K562 (cell line): Measurements from ENCODE around the gene PREX1. TPM values are rescaled to one million over a fixed set of nuclear protein-coding genes. Genes with fewer than 3 reads are reported as not detected.
"Not testable (repeated sequence)": the region's sequence is repeated elsewhere in the genome, so short reads cannot be mapped to it uniquely, and the experiment has no call there.

Experiments used
- ATAC-seq: fragments of 200-7000 bp; cut with Tn5 transposase; 3 replicates; pipeline ENCODE4 v1.9.1; 2020; ENCODE audit warnings: moderate library complexity
- BruUV-seq: library from RNA; stranded (reverse); fragments of 400-500 nt; replicated peaks from 2 replicates; lab custom pipeline; 2021; lab: Mats Ljungman, UMichigan
- CTCF ChIA-PET: fragments of 300-600 bp; formaldehyde crosslinking; extraction: SDS; loops from one replicate; lab custom pipeline; 2021; ENCODE audit warnings: low intra/inter-chr PET ratio; lab: Yijun Ruan, JAX
- POLR2A ChIA-PET: fragments of 300-600, 350-650 bp; sonication (Branson Sonifier 250); formaldehyde crosslinking; extraction: SDS; loops from one replicate; lab custom pipeline; 2021; ENCODE audit warnings: antibody characterized with exemption, inconsistent platforms; lab: Yijun Ruan, JAX
- DNase-seq, 4 experiments: peaks; one replicate each; pipeline versions ENCODE4 v3.0.0 to v3.0.0-alpha.2; 2011 to 2018; ENCODE audit warnings: low spot score in 3 of 4, mixed read lengths in 3 of 4; ENCODE audit errors: extremely low read depth in 1 of 4
- FAIRE-seq: peaks from 2 replicates; lab custom pipeline; 2011; peaks lifted over from hg19 to GRCh38; lab: Jason Lieb, UNC
- H2AFZ ChIP-seq: 2 replicates; pipeline ENCODE4 v1.6.0; 2011; ENCODE audit warnings: low read depth, low read length, control low read depth, inconsistent platforms
- H3K27ac ChIP-seq: fragments of 200-600 bp; 3 replicates; pipeline ENCODE4 v1.8.0; 2011; ENCODE audit warnings: low read depth, mild to moderate bottlenecking, control low read depth, inconsistent platforms, low read length, moderate library complexity, mixed read lengths; ENCODE audit errors: extremely low read depth
- H3K27me3 ChIP-seq, 2 experiments: fragments of 300-600 bp in 1 of 2; 2 replicates in 1 of 2; 3 replicates in 1 of 2; pipeline versions ENCODE4 v1.6.0 to v1.8.0; 2011; ENCODE audit warnings: inconsistent platforms in 2 of 2, low read length in 2 of 2, mild to moderate bottlenecking in 1 of 2, mixed read lengths in 1 of 2, moderate library complexity in 1 of 2; ENCODE audit not compliant: control insufficient read depth in 2 of 2, insufficient read depth in 2 of 2
- H3K36me3 ChIP-seq: fragments of 300-600 bp; 3 replicates; pipeline ENCODE4 v1.8.0; 2011; ENCODE audit warnings: mild to moderate bottlenecking, low read length, inconsistent platforms; ENCODE audit not compliant: control insufficient read depth, insufficient read depth
- H3K4me1 ChIP-seq, 2 experiments: fragments of 200-600 bp in 1 of 2; replicated peaks in 1 of 2; 2 replicates in 1 of 2; 3 replicates in 1 of 2; pipeline versions ENCODE4 v1.5.1 to v1.8.0; 2011; ENCODE audit warnings: inconsistent platforms in 2 of 2, low read length in 2 of 2, mild to moderate bottlenecking in 1 of 2, mixed read lengths in 1 of 2, moderate library complexity in 1 of 2; ENCODE audit not compliant: control insufficient read depth in 2 of 2, insufficient read depth in 2 of 2
- H3K4me2 ChIP-seq: 2 replicates; pipeline ENCODE4 v1.6.1; 2011; ENCODE audit warnings: low read length, control low read depth, inconsistent platforms, mixed read lengths; ENCODE audit not compliant: insufficient read depth
- H3K4me3 ChIP-seq: fragments of 200-600 bp; sonication (generic), shearing (Covaris generic); 2 replicates; pipeline ENCODE4 v1.5.1; 2016; ENCODE audit warnings: control low read depth, inconsistent platforms
- H3K79me2 ChIP-seq: fragments of 200-600 bp; 3 replicates; pipeline ENCODE4 v1.8.0; 2011; ENCODE audit warnings: low read length, inconsistent platforms; ENCODE audit not compliant: control insufficient read depth, insufficient read depth
- H3K9ac ChIP-seq, 2 experiments: 2 replicates each; pipeline versions ENCODE4 v1.6.0 to v1.6.1; 2011; ENCODE audit warnings: low read depth in 2 of 2, low read length in 2 of 2, control low read depth in 1 of 2, inconsistent platforms in 1 of 2, mild to moderate bottlenecking in 1 of 2, mixed read lengths in 1 of 2; ENCODE audit not compliant: insufficient read depth in 1 of 2
- H3K9me1 ChIP-seq: one replicate; pipeline ENCODE4 v1.6.0; 2011; ENCODE audit warnings: inconsistent platforms, mild to moderate bottlenecking, low read length, moderate library complexity; ENCODE audit not compliant: control insufficient read depth, insufficient read depth
- H3K9me3 ChIP-seq: replicated peaks from 2 replicates; pipeline ENCODE4 v1.5.1; 2011; ENCODE audit warnings: low read depth, low read length, inconsistent platforms; ENCODE audit not compliant: control insufficient read depth, insufficient read depth
- H4K20me1 ChIP-seq: replicated peaks from 2 replicates; pipeline ENCODE4 v1.6.1; 2011; ENCODE audit warnings: low read length, inconsistent platforms, mixed read lengths; ENCODE audit not compliant: control insufficient read depth, insufficient read depth
- MAFF ChIP-seq: IDR thresholded peaks from 2 replicates; pipeline ENCODE4 v1.6.1; 2012; ENCODE audit warnings: low read length, improper control_type of control experiment
- NFIC ChIP-seq: fragments of 450-650 bp; IDR thresholded peaks from 2 replicates; pipeline ENCODE4 v1.6.1; 2017; ENCODE audit warnings: mild to moderate bottlenecking, inconsistent platforms
- NRF1 ChIP-seq, 2 experiments: fragments of 450-650 bp; IDR thresholded peaks in 1 of 2; conservative IDR thresholded peaks in 1 of 2; 2 replicates each; pipeline ENCODE4 v1.6.1; 2014; ENCODE audit warnings: mild to moderate bottlenecking in 2 of 2
- SP2 ChIP-seq: IDR thresholded peaks from 2 replicates; pipeline ENCODE4 v1.6.1; 2011; ENCODE audit warnings: mild to moderate bottlenecking, low read depth, low read length, moderate library complexity; ENCODE audit not compliant: poor library complexity, severe bottlenecking; ENCODE audit errors: extremely low read depth
- TBL1XR1 ChIP-seq, 2 experiments: IDR thresholded peaks; 2 replicates each; pipeline ENCODE4 v1.6.1; 2012; ENCODE audit warnings: improper control_type of control experiment in 2 of 2, low read length in 2 of 2, mild to moderate bottlenecking in 1 of 2
- ZNF146 ChIP-seq: IDR thresholded peaks from one replicate; pipeline ENCODE4 v1.6.1; 2018; ENCODE audit warnings: missing compliant biosample characterization; ENCODE audit not compliant: unreplicated experiment
- ZNF76 ChIP-seq: fragments of 250-450 bp; sonication (Bioruptor Pico); IDR thresholded peaks from 2 replicates; pipeline ENCODE4 v1.4.0; 2020; ENCODE audit warnings: mild to moderate bottlenecking, moderate library complexity, borderline replicate concordance
- WGBS: fragments of 100-300 bp; shearing (Covaris generic); methylation state at CpG from one replicate; pipeline ENCODE4 v1.1.6; 2016; ENCODE audit warnings: low coverage, mixed read lengths; ENCODE audit not compliant: insufficient coverage; ENCODE audit errors: missing lambda C conversion rate; 5-methylcytosine and 5-hydroxymethylcytosine counted together
- in situ Hi-C: fragments of 300-500 bp; cut with MboI; formaldehyde crosslinking; loops from 4 replicates; pipeline ENCODE4 v1.15.0; 2018; ENCODE audit warnings: inconsistent platforms, mixed read lengths
- intact Hi-C: fragments of 100-400 bp; cut with micrococcal nuclease; formaldehyde crosslinking; loops from 2 replicates; pipeline ENCODE4 v1.14.2; 2022
- polyA plus RNA-seq, 8 experiments: library from polyadenylated mRNA; depleted of rRNA in 4 of 8; stranded (reverse) in 5 of 8; unstranded in 3 of 8; fragments of >200 nt; fragmentation: Nextera tagmentation in 2 of 8; fragmentation: Illumina TruSeq in 1 of 8; extraction: Ambion mirVana in 2 of 8; extraction: Trizol in 1 of 8; gene quantifications; 2 replicates each; pipeline versions ENCODE4 v1.2.1 to v1.2.3, GENCODE V29; 2011 to 2014; ENCODE audit warnings: inconsistent platforms in 1 of 8, missing spikeins in 1 of 8
- total RNA-seq, 7 experiments: library from RNA; depleted of rRNA in 6 of 7; stranded (reverse); fragments of >200 nt in 6 of 7; fragmentation: Illumina TruSeq in 2 of 7; extraction: Trizol in 2 of 7; gene quantifications; 2 replicates each; pipeline versions ENCODE4 v1.2.1 to v1.2.3, GENCODE V29; 2011 to 2021; ENCODE audit warnings: low replicate concordance in 1 of 7
- TF ChIP-seq, protein P1 (sequence below): IDR thresholded peaks from 2 replicates; pipeline ENCODE4 v1.6.1; 2012; ENCODE audit warnings: low read depth, low read length, improper control_type of control experiment, borderline replicate concordance

The PREX1 gene
- total and polyA plus RNA-seq, 9 of the 15 experiments (the other 6 are each of a cell fraction or from before 2014, with no cell fraction given) = 0.37 to 10.4 (median 4.8) TPM

DNA sequence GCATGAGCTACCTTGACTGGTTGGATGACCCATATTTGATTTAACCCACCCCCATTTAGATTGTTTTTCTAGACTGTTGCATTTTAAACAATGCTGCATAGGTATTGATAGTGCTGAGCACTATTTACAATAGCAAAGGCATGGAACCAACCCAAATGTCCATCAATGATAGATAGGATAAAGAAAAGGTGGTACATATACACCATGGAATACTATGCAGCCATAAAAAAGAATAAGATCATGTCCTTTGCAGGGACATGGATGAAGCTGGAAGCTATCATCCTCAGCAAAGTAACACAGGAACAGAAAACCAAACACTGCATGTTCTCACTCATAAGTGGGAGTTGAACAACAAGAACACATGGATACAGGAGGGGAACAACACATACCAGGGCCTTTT, 41.6 kb upstream of the PREX1 start:
- BruUV-seq, H4K20me1 ChIP-seq, H3K4me1 ChIP-seq, H3K36me3 ChIP-seq, H3K27ac ChIP-seq, H3K9me3 ChIP-seq, H3K9me1 ChIP-seq, ATAC-seq, H2AFZ ChIP-seq, H3K27me3 ChIP-seq, CTCF ChIA-PET, H3K4me3 ChIP-seq, in situ Hi-C loops, H3K79me2 ChIP-seq, DNase-seq, H3K9ac ChIP-seq, intact Hi-C loops, POLR2A ChIA-PET, H3K4me2 ChIP-seq, FAIRE-seq: not testable (repeated sequence)
- TF ChIP-seq ZNF146 (CRISPR knock-in tag) = peak; percentile 83

GRCh38 chr20:48866936-48867335, 39.1 kb upstream of the PREX1 start:
- no peaks in the 10 kb centered on the region for H3K9me1 ChIP-seq
- no peak overlapping the region for H3K4me2 ChIP-seq
- DNase-seq = no peak
- H3K4me1 ChIP-seq = peaks cover 3 to 5% of the 10 kb centered on the region in 2 experiments; a peak in 3 of 5 replicates
- no peaks in the 10 kb centered on the region; the same call in 1 of the 2 replicates for H4K20me1 ChIP-seq
- intact Hi-C loops = no loop called here
- CTCF ChIA-PET = no interaction called here
- no peaks in the 10 kb centered on the region for H3K79me2 ChIP-seq
- TF ChIP-seq MAFF (no peak), SP2 (no peak), NFIC (no peak), NRF1 (conservative IDR thresholded peaks at IDR 0.05 in 1 of 2, IDR thresholded peaks at IDR 0.05 in 1 of 2) (no peak), TBL1XR1 (IDR thresholded peaks at IDR 0.05; ENCODE audit: low read length in 2 of 2) (no peak), ZNF76 (no peak)
- TF ChIP-seq, protein P1, sequence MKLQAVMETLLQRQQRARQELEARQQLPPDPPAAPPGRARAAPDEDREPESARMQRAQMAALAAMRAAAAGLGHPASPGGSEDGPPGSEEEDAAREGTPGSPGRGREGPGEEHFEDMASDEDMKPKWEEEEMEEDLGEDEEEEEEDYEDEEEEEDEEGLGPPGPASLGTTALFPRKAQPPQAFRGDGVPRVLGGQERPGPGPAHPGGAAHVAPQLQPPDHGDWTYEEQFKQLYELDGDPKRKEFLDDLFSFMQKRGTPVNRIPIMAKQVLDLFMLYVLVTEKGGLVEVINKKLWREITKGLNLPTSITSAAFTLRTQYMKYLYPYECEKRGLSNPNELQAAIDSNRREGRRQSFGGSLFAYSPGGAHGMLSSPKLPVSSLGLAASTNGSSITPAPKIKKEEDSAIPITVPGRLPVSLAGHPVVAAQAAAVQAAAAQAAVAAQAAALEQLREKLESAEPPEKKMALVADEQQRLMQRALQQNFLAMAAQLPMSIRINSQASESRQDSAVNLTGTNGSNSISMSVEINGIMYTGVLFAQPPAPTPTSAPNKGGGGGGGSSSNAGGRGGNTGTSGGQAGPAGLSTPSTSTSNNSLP = no peak
- TF ChIP-seq, all 486 proteins: peak for 0
- Histone ChIP-seq H3K27me3 (no peaks in the 10 kb centered on the region), H3K36me3 (no peaks in the 10 kb centered on the region), H3K9ac (no peak overlapping the region), H2AFZ (no peak overlapping the region), H3K27ac (no peak overlapping the region), H3K4me3 (no peak overlapping the region), H3K9me3 (no peaks in the 10 kb centered on the region)
- no TSS peak for BruUV-seq
- WGBS = 0% methylated on average over 1 of the region's 1 CpG
- in situ Hi-C loops = no loop called here
- ATAC-seq (no peak), FAIRE-seq (no peak)
- POLR2A ChIA-PET = interaction anchor here (0.7 to 1.1 kb wide), 2 partner anchors 11 to 13 kb away, joined by 3 to 4 read pairs; no protein-coding TSS in a partner anchor
